K562 (cell line): ENCODE measurements around the gene PGLYRP4. TPM values are rescaled to one million over a fixed set of nuclear protein-coding genes. Genes with fewer than 3 reads are reported as not detected.

Experiments
- ATAC-seq: fragments of 200-7000 bp; cut with Tn5 transposase; 3 replicates; pipeline ENCODE4 v1.9.1; 2020; ENCODE audit warnings: moderate library complexity
- BruUV-seq: library from RNA; stranded (reverse); fragments of 400-500 nt; replicated peaks from 2 replicates; lab custom pipeline; 2021; lab: Mats Ljungman, UMichigan
- CTCF ChIA-PET: fragments of 300-600 bp; formaldehyde crosslinking; extraction: SDS; loops from one replicate; lab custom pipeline; 2021; ENCODE audit warnings: low intra/inter-chr PET ratio; lab: Yijun Ruan, JAX
- POLR2A ChIA-PET: fragments of 300-600, 350-650 bp; sonication (Branson Sonifier 250); formaldehyde crosslinking; extraction: SDS; loops from one replicate; lab custom pipeline; 2021; ENCODE audit warnings: antibody characterized with exemption, inconsistent platforms; lab: Yijun Ruan, JAX
- DNase-seq, 4 experiments: peaks; one replicate each; pipeline versions ENCODE4 v3.0.0 to v3.0.0-alpha.2; 2011 to 2018; ENCODE audit warnings: low spot score in 3 of 4, mixed read lengths in 3 of 4; ENCODE audit errors: extremely low read depth in 1 of 4
- FAIRE-seq: peaks from 2 replicates; lab custom pipeline; 2011; peaks lifted over from hg19 to GRCh38; lab: Jason Lieb, UNC
- H2AFZ ChIP-seq: 2 replicates; pipeline ENCODE4 v1.6.0; 2011; ENCODE audit warnings: low read depth, low read length, control low read depth, inconsistent platforms
- H3K27ac ChIP-seq: fragments of 200-600 bp; 3 replicates; pipeline ENCODE4 v1.8.0; 2011; ENCODE audit warnings: low read depth, mild to moderate bottlenecking, control low read depth, inconsistent platforms, low read length, moderate library complexity, mixed read lengths; ENCODE audit errors: extremely low read depth
- H3K27me3 ChIP-seq, 2 experiments: fragments of 300-600 bp in 1 of 2; 2 replicates in 1 of 2; 3 replicates in 1 of 2; pipeline versions ENCODE4 v1.6.0 to v1.8.0; 2011; ENCODE audit warnings: inconsistent platforms in 2 of 2, low read length in 2 of 2, mild to moderate bottlenecking in 1 of 2, mixed read lengths in 1 of 2, moderate library complexity in 1 of 2; ENCODE audit not compliant: control insufficient read depth in 2 of 2, insufficient read depth in 2 of 2
- H3K36me3 ChIP-seq: fragments of 300-600 bp; 3 replicates; pipeline ENCODE4 v1.8.0; 2011; ENCODE audit warnings: mild to moderate bottlenecking, low read length, inconsistent platforms; ENCODE audit not compliant: control insufficient read depth, insufficient read depth
- H3K4me1 ChIP-seq, 2 experiments: fragments of 200-600 bp in 1 of 2; replicated peaks in 1 of 2; 2 replicates in 1 of 2; 3 replicates in 1 of 2; pipeline versions ENCODE4 v1.5.1 to v1.8.0; 2011; ENCODE audit warnings: inconsistent platforms in 2 of 2, low read length in 2 of 2, mild to moderate bottlenecking in 1 of 2, mixed read lengths in 1 of 2, moderate library complexity in 1 of 2; ENCODE audit not compliant: control insufficient read depth in 2 of 2, insufficient read depth in 2 of 2
- H3K4me2 ChIP-seq: 2 replicates; pipeline ENCODE4 v1.6.1; 2011; ENCODE audit warnings: low read length, control low read depth, inconsistent platforms, mixed read lengths; ENCODE audit not compliant: insufficient read depth
- H3K4me3 ChIP-seq: fragments of 200-600 bp; sonication (generic), shearing (Covaris generic); 2 replicates; pipeline ENCODE4 v1.5.1; 2016; ENCODE audit warnings: control low read depth, inconsistent platforms
- H3K79me2 ChIP-seq: fragments of 200-600 bp; 3 replicates; pipeline ENCODE4 v1.8.0; 2011; ENCODE audit warnings: low read length, inconsistent platforms; ENCODE audit not compliant: control insufficient read depth, insufficient read depth
- H3K9ac ChIP-seq, 2 experiments: 2 replicates each; pipeline versions ENCODE4 v1.6.0 to v1.6.1; 2011; ENCODE audit warnings: low read depth in 2 of 2, low read length in 2 of 2, control low read depth in 1 of 2, inconsistent platforms in 1 of 2, mild to moderate bottlenecking in 1 of 2, mixed read lengths in 1 of 2; ENCODE audit not compliant: insufficient read depth in 1 of 2
- H3K9me1 ChIP-seq: one replicate; pipeline ENCODE4 v1.6.0; 2011; ENCODE audit warnings: inconsistent platforms, mild to moderate bottlenecking, low read length, moderate library complexity; ENCODE audit not compliant: control insufficient read depth, insufficient read depth
- H3K9me3 ChIP-seq: replicated peaks from 2 replicates; pipeline ENCODE4 v1.5.1; 2011; ENCODE audit warnings: low read depth, low read length, inconsistent platforms; ENCODE audit not compliant: control insufficient read depth, insufficient read depth
- H4K20me1 ChIP-seq: replicated peaks from 2 replicates; pipeline ENCODE4 v1.6.1; 2011; ENCODE audit warnings: low read length, inconsistent platforms, mixed read lengths; ENCODE audit not compliant: control insufficient read depth, insufficient read depth
- KAT2B ChIP-seq: IDR thresholded peaks from one replicate; pipeline ENCODE4 v1.6.1; 2012; ENCODE audit warnings: low read depth, mild to moderate bottlenecking, control low read depth, inconsistent platforms, low read length, moderate library complexity
- PCBP2 ChIP-seq: fragments of 200-400 bp; formaldehyde crosslinking; IDR thresholded peaks from 2 replicates; pipeline ENCODE4 v1.6.1; 2018; ENCODE audit warnings: low read length, low read depth, mild to moderate bottlenecking, moderate library complexity; ENCODE audit not compliant: poor library complexity, severe bottlenecking
- SREBF2 ChIP-seq: sonication (generic); formaldehyde crosslinking; IDR thresholded peaks from 2 replicates; pipeline ENCODE4 v1.4.0; 2020; ENCODE audit warnings: mild to moderate bottlenecking, missing genetic modification reagents
- STAT5A ChIP-seq: IDR thresholded peaks from 2 replicates; pipeline ENCODE4 v1.6.1; 2012; ENCODE audit warnings: low read length, inconsistent platforms, borderline replicate concordance
- ZBTB12 ChIP-seq: fragments of 250-450 bp; sonication (Bioruptor Pico); IDR thresholded peaks from 2 replicates; pipeline ENCODE4 v1.4.0; 2020
- WGBS: fragments of 100-300 bp; shearing (Covaris generic); methylation state at CpG from one replicate; pipeline ENCODE4 v1.1.6; 2016; ENCODE audit warnings: low coverage, mixed read lengths; ENCODE audit not compliant: insufficient coverage; ENCODE audit errors: missing lambda C conversion rate; 5-methylcytosine and 5-hydroxymethylcytosine counted together
- in situ Hi-C: fragments of 300-500 bp; cut with MboI; formaldehyde crosslinking; loops from 4 replicates; pipeline ENCODE4 v1.15.0; 2018; ENCODE audit warnings: inconsistent platforms, mixed read lengths
- intact Hi-C: fragments of 100-400 bp; cut with micrococcal nuclease; formaldehyde crosslinking; loops from 2 replicates; pipeline ENCODE4 v1.14.2; 2022
- polyA plus RNA-seq, 8 experiments: library from polyadenylated mRNA; depleted of rRNA in 4 of 8; stranded (reverse) in 5 of 8; unstranded in 3 of 8; fragments of >200 nt; fragmentation: Nextera tagmentation in 2 of 8; fragmentation: Illumina TruSeq in 1 of 8; extraction: Ambion mirVana in 2 of 8; extraction: Trizol in 1 of 8; gene quantifications; 2 replicates each; pipeline versions ENCODE4 v1.2.1 to v1.2.3, GENCODE V29; 2011 to 2014; ENCODE audit warnings: inconsistent platforms in 1 of 8, missing spikeins in 1 of 8
- total RNA-seq, 7 experiments: library from RNA; depleted of rRNA in 6 of 7; stranded (reverse); fragments of >200 nt in 6 of 7; fragmentation: Illumina TruSeq in 2 of 7; extraction: Trizol in 2 of 7; gene quantifications; 2 replicates each; pipeline versions ENCODE4 v1.2.1 to v1.2.3, GENCODE V29; 2011 to 2021; ENCODE audit warnings: low replicate concordance in 1 of 7

Gene PGLYRP4
- total and polyA plus RNA-seq, 9 of the 15 experiments (the other 6 are each of a cell fraction or from before 2014, with no cell fraction given): 0.06 to 0.13 (median 0.11) TPM; not detected in 6

GRCh38 chr1:153310526-153310925 is 38.1 kb downstream of the PGLYRP4 start:
- ATAC-seq: no peak
- Histone ChIP-seq H3K36me3 (no peaks in the 10 kb centered on the region), H3K79me2 (no peaks in the 10 kb centered on the region), H4K20me1 (no peaks in the 10 kb centered on the region), H3K9me3 (no peaks in the 10 kb centered on the region), H3K9ac (no peak overlapping the region), H3K27me3 (peaks cover 12 to 33% of the 10 kb centered on the region in 2 experiments), H3K4me2 (no peak overlapping the region), H2AFZ (no peak overlapping the region), H3K9me1 (no peaks in the 10 kb centered on the region), H3K4me3 (no peak overlapping the region), H3K27ac (no peak overlapping the region), H3K4me1 (peaks cover 0 to 4% of the 10 kb centered on the region in 2 experiments; a peak in 1 of 5 replicates)
- no TSS peak for BruUV-seq
- in situ Hi-C loops: no loop called here
- WGBS: 6% methylated on average over 7 of the region's 7 CpGs
- DNase-seq: no peak
- intact Hi-C loops: no loop called here
- ChIA-PET CTCF (no interaction called here), POLR2A (no interaction called here)
- no peak for FAIRE-seq
- no peak for TF ChIP-seq STAT5A
- TF ChIP-seq SREBF2: no peak
- no peak for TF ChIP-seq PCBP2
- TF ChIP-seq ZBTB12 (CRISPR knock-in tag): no peak
- TF ChIP-seq KAT2B: no peak
